ENCODE results near the gene NTRK3. TPM values are rescaled to one million over a fixed set of nuclear protein-coding genes. Genes with fewer than 3 reads are reported as not detected.

NTRK3 gene
- total RNA-seq, 1 donor from 2014 or later, result 1.1 TPM

- Mint-ChIP-seq H3K4me3 (no peak overlapping the region), H3K27ac (ENCODE audit: unreplicated experiment) (no peak overlapping the region), H3K9me3 (no peaks in the 10 kb centered on the region), H3K36me3 (ENCODE audit: low read depth) (no peaks in the 10 kb centered on the region), H3K4me1 (no peaks in the 10 kb centered on the region), H3K27me3 (ENCODE audit: low read depth) (peaks cover 13% of the 10 kb centered on the region)
- no peak for DNase-seq (ENCODE audit: low read depth, low spot score)
- TF ChIP-seq CTCF (conservative IDR thresholded peaks at IDR 0.05), result no peak
Observed at GRCh38 chr15:87986776-87987175, 269.8 kb downstream of the NTRK3 start.

GRCh38 chr15:87985451-87985850 is 271.1 kb downstream of the NTRK3 start:
- H3K27ac Mint-ChIP-seq (ENCODE audit: unreplicated experiment), result no peak overlapping the region
- H3K36me3 Mint-ChIP-seq (ENCODE audit: low read depth), result no peaks in the 10 kb centered on the region
- H3K27me3 Mint-ChIP-seq (ENCODE audit: low read depth), result peaks cover 13% of the 10 kb centered on the region
- H3K9me3 Mint-ChIP-seq, result no peaks in the 10 kb centered on the region
- H3K4me3 Mint-ChIP-seq, result no peak overlapping the region
- H3K4me1 Mint-ChIP-seq, result no peaks in the 10 kb centered on the region
- TF ChIP-seq CTCF (conservative IDR thresholded peaks at IDR 0.05), result no peak
- DNase-seq (ENCODE audit: low read depth, low spot score), result no peak

GRCh38 chr15:87981969-87982368 is 274.6 kb downstream of the NTRK3 start:
- Mint-ChIP-seq H3K4me1 (no peaks in the 10 kb centered on the region), H3K9me3 (no peaks in the 10 kb centered on the region), H3K36me3 (ENCODE audit: low read depth) (no peaks in the 10 kb centered on the region), H3K4me3 (no peak overlapping the region), H3K27me3 (ENCODE audit: low read depth) (peaks cover 4% of the 10 kb centered on the region), H3K27ac (ENCODE audit: unreplicated experiment) (no peak overlapping the region)
- no peak for DNase-seq (ENCODE audit: low read depth, low spot score)
- TF ChIP-seq CTCF (conservative IDR thresholded peaks at IDR 0.05), result no peak

- Mint-ChIP-seq H3K4me3 (no peak overlapping the region), H3K4me1 (peaks cover 3% of the 10 kb centered on the region), H3K36me3 (ENCODE audit: low read depth) (no peaks in the 10 kb centered on the region), H3K27ac (ENCODE audit: unreplicated experiment) (no peak overlapping the region), H3K9me3 (peaks cover 9% of the 10 kb centered on the region), H3K27me3 (ENCODE audit: low read depth) (peaks cover 3% of the 10 kb centered on the region)
- no peak for TF ChIP-seq CTCF (conservative IDR thresholded peaks at IDR 0.05)
- DNase-seq (ENCODE audit: low read depth, low spot score), result no peak
Observed at GRCh38 chr15:87977907-87978306, 278.6 kb downstream of the NTRK3 start.

- no peak for TF ChIP-seq CTCF (conservative IDR thresholded peaks at IDR 0.05)
- Mint-ChIP-seq H3K27me3 (ENCODE audit: low read depth) (peaks cover 4% of the 10 kb centered on the region), H3K4me1 (peaks cover 3% of the 10 kb centered on the region), H3K36me3 (ENCODE audit: low read depth) (no peaks in the 10 kb centered on the region), H3K9me3 (peaks cover 9% of the 10 kb centered on the region), H3K4me3 (no peak overlapping the region), H3K27ac (ENCODE audit: unreplicated experiment) (no peak overlapping the region)
- DNase-seq (ENCODE audit: low read depth, low spot score), result no peak
Observed at GRCh38 chr15:87976552-87976951, 280.0 kb downstream of the NTRK3 start.
